ENCODE data around the gene IFNA16.
"Not testable (repeated sequence)": the region's sequence is repeated elsewhere in the genome, so short reads cannot be mapped to it uniquely, and the experiment has no call there.

Gene IFNA16

GRCh38 chr9:21194867-21195776 lies 22.0 kb downstream of the IFNA16 start:
- FAIRE-seq, result peak; percentile 58

GRCh38 chr9:21187487-21187886 lies 29.6 kb downstream of the IFNA16 start, which contains the start of gene IFNA4:
TSS of gene IFNA4 (minus strand) at chr9:21187587. CDS start at chr9:21187531, 56 bp downstream.
- FAIRE-seq, result not testable (repeated sequence)

GRCh38 chr9:21182810-21183736 lies 34.0 kb downstream of the IFNA16 start:
- FAIRE-seq, result not testable (repeated sequence)

GRCh38 chr9:21174671-21175070 lies 42.4 kb downstream of the IFNA16 start:
- FAIRE-seq, result no peak

GRCh38 chr9:21172156-21172555 lies 45.0 kb downstream of the IFNA16 start:
- FAIRE-seq, result no peak

- no peak for FAIRE-seq
Observed at GRCh38 chr9:21171351-21171750, 45.8 kb downstream of the IFNA16 start.

- not testable (repeated sequence) for FAIRE-seq
Observed at GRCh38 chr9:21166560-21166959, 50.6 kb downstream of the IFNA16 start, which contains the start of gene IFNA21. TSS of gene IFNA21 (minus strand) at chr9:21166660. CDS start at chr9:21166612, 48 bp downstream.

Data from A204.1 (cell line).